ENCODE measurements around the gene MEFV.
A peak's percentile ranks its signal among the peaks of the same experiment; 100 is the strongest.

The MEFV gene

DNA sequence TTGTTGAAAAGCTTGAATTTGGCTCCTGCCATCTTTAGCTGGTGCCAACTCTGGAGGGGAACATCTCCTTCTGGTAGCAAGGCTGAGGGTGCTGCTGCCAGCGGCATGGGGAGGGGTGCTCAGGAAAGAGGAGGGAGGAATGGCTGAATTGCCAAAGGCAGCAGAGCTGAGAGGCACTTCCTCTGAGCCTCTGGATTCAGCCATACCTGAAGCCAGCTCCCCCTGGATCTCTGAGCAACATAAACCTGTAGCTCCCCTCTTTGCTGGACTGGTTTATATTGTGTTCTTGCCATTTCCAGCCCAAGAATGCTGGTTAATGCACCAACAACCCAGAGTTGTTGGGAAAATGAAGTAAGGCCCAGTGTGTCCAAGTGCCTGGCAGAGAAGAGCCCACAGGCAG, 7.4 kb downstream of the MEFV start:
- no peak overlapping the region for H3K4me3 ChIP-seq (ENCODE audit: insufficient read depth, low read depth, low read length)

DNA sequence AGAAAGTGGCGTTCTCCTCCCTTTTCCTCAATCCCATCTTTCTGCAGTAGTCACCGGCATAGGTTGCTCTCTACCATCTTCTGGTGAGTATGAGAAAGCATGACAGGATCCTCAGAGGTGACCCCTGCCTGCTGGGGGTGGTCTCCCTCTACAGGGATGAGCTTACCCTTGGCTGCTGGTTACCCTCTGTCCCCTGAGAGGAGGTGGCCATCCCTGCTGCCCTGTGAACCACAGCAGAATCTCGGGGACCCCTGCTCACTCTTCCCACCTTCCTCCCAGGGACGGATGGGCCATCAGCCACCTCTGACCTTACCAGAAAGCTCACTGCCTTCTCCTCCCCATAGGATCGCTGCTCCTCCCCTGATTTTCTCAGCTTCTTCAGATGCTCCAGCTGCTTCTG, 7.8 kb downstream of the MEFV start:
- Histone ChIP-seq H3K27ac (ENCODE audit: insufficient read depth, low read depth, low read length, poor library complexity, severe bottlenecking) (no peak overlapping the region), H3K4me3 (ENCODE audit: insufficient read depth, low read depth, low read length) (no peak overlapping the region), H3K9me3 (ENCODE audit: control insufficient read depth, low read length) (no peaks in the 10 kb centered on the region), H3K36me3 (ENCODE audit: control insufficient read depth, insufficient read depth, low read length) (no peaks in the 10 kb centered on the region), H3K4me1 (ENCODE audit: control insufficient read depth, insufficient read depth, low read length) (no peaks in the 10 kb centered on the region), H3K27me3 (ENCODE audit: control insufficient read depth, insufficient read depth, low read length, poor library complexity, severe bottlenecking) (no peaks in the 10 kb centered on the region)
- 79% methylated on average over 5 of the region's 5 CpGs for WGBS, 2 experiments

More for the DNA sequence above, 7.4 kb downstream of the MEFV start:
- Histone ChIP-seq H3K27ac (ENCODE audit: insufficient read depth, low read depth, low read length, poor library complexity, severe bottlenecking) (no peak overlapping the region), H3K9me3 (ENCODE audit: control insufficient read depth, low read length) (no peaks in the 10 kb centered on the region), H3K27me3 (ENCODE audit: control insufficient read depth, insufficient read depth, low read length, poor library complexity, severe bottlenecking) (no peaks in the 10 kb centered on the region), H3K36me3 (ENCODE audit: control insufficient read depth, insufficient read depth, low read length) (no peaks in the 10 kb centered on the region), H3K4me1 (ENCODE audit: control insufficient read depth, insufficient read depth, low read length) (no peaks in the 10 kb centered on the region)
- WGBS, 2 experiments, result 77 to 88% methylated on average over 1 of the region's 1 CpG

DNA sequence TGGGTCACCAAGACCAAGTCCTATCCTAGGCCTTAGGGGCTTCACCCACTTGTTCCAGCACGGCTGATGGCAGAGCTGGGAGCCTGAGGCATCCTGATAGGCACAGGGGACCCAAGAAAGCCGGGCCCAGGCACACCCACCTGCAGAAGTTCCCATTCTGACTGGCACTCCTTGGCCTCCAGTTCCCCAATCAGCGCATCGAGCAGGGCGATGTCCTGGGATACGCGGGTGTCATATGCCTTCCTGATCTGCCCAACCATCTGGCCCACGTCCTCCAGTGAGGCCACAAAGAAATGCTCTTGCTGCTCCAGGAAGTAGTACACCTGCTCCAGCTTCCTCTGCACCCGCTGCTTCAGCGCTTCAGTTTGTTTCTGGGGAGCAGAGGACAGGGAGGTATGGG, 9.6 kb downstream of the MEFV start:
- H3K4me3 ChIP-seq (ENCODE audit: insufficient read depth, low read depth, low read length), result no peak overlapping the region
- no peaks in the 10 kb centered on the region for H3K4me1 ChIP-seq (ENCODE audit: control insufficient read depth, insufficient read depth, low read length)
- 90% methylated on average over 10 of the region's 10 CpGs for WGBS, 2 experiments
- no peaks in the 10 kb centered on the region for H3K27me3 ChIP-seq (ENCODE audit: control insufficient read depth, insufficient read depth, low read length, poor library complexity, severe bottlenecking)
- no peaks in the 10 kb centered on the region for H3K36me3 ChIP-seq (ENCODE audit: control insufficient read depth, insufficient read depth, low read length)
- H3K27ac ChIP-seq (ENCODE audit: insufficient read depth, low read depth, low read length, poor library complexity, severe bottlenecking), result no peak overlapping the region
- H3K9me3 ChIP-seq (ENCODE audit: control insufficient read depth, low read length), result no peaks in the 10 kb centered on the region

DNA sequence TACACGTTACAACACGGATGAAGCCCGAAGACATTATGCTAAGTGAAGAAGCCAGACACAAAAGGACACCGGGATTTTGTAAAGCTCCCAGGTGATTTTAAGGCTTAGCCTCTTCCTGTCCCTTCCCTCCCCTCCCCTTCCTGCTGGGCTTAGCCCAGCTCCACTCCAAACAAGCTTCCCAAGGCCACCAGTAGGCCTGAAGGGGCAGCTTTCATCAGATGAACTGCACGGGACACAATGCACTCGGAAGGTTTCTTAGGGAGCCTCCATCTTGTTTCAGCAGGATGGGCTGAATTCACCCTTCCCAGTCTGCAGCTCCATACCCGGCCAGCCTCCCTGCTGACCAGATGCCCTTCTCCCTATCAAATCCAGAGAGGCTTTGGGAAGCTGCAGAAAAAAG, 10.4 kb downstream of the MEFV start:
- whole genome bisulfite sequencing, 2 experiments, result 82 to 83% methylated on average over 7 of the region's 7 CpGs
- H3K27me3 ChIP-seq (ENCODE audit: control insufficient read depth, insufficient read depth, low read length, poor library complexity, severe bottlenecking), result no peaks in the 10 kb centered on the region
- no peak overlapping the region for H3K27ac ChIP-seq (ENCODE audit: insufficient read depth, low read depth, low read length, poor library complexity, severe bottlenecking)
- no peaks in the 10 kb centered on the region for H3K4me1 ChIP-seq (ENCODE audit: control insufficient read depth, insufficient read depth, low read length)
- H3K4me3 ChIP-seq (ENCODE audit: insufficient read depth, low read depth, low read length), result no peak overlapping the region
- no peaks in the 10 kb centered on the region for H3K36me3 ChIP-seq (ENCODE audit: control insufficient read depth, insufficient read depth, low read length)
- no peaks in the 10 kb centered on the region for H3K9me3 ChIP-seq (ENCODE audit: control insufficient read depth, low read length)

DNA sequence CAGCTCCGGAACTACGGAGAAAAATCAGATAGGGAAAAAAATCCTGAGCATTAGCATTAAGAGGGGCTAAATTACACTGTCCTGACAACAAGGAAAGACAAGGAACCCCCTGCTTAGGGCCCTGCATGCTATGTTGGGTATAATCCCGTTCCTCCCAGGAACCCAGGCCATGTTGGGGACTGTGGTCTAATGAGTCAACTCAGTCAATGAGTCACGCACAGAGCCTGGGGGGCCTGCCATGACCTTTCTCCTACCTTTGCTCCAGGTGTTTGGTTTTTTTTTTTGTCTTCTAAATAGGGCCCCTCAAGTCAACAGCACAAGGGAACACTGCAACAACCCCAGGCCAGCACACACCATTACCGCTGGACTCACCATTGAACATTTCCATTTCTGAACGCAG, 12.6 kb downstream of the MEFV start:
- Histone ChIP-seq H3K4me3 (ENCODE audit: insufficient read depth, low read depth, low read length) (no peak overlapping the region), H3K27me3 (ENCODE audit: control insufficient read depth, insufficient read depth, low read length, poor library complexity, severe bottlenecking) (no peaks in the 10 kb centered on the region), H3K4me1 (ENCODE audit: control insufficient read depth, insufficient read depth, low read length) (no peaks in the 10 kb centered on the region), H3K27ac (ENCODE audit: insufficient read depth, low read depth, low read length, poor library complexity, severe bottlenecking) (no peak overlapping the region), H3K9me3 (ENCODE audit: control insufficient read depth, low read length) (no peaks in the 10 kb centered on the region), H3K36me3 (ENCODE audit: control insufficient read depth, insufficient read depth, low read length) (no peaks in the 10 kb centered on the region)
- 88% methylated on average over 6 of the region's 6 CpGs for WGBS, 2 experiments

DNA sequence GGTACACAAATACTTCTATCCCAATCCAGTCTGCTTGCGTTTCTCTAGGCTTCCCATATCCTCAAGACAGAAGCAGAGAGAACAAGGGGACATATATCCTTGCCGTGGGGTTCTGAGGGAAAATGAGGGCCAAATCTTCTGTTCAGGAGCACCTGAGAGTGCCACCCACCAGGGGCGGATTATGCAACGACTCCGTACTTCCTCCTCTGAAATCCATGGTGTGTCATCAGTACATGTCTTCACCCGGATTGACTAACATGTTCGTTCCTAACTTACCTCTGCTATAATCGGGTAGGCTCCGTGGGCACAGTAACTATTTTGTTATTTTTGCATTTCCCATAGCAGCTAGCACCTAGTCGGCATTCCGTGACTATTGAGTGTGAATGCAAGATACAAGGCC, 13.7 kb downstream of the MEFV start:
- H3K4me3 ChIP-seq (ENCODE audit: insufficient read depth, low read depth, low read length), result no peak overlapping the region
- WGBS, 2 experiments, result 83 to 84% methylated on average over 11 of the region's 11 CpGs
- no peaks in the 10 kb centered on the region for H3K4me1 ChIP-seq (ENCODE audit: control insufficient read depth, insufficient read depth, low read length)
- H3K27ac ChIP-seq (ENCODE audit: insufficient read depth, low read depth, low read length, poor library complexity, severe bottlenecking), result no peak overlapping the region
- no peaks in the 10 kb centered on the region for H3K36me3 ChIP-seq (ENCODE audit: control insufficient read depth, insufficient read depth, low read length)
- no peaks in the 10 kb centered on the region for H3K9me3 ChIP-seq (ENCODE audit: control insufficient read depth, low read length)
- H3K27me3 ChIP-seq (ENCODE audit: control insufficient read depth, insufficient read depth, low read length, poor library complexity, severe bottlenecking), result no peaks in the 10 kb centered on the region

DNA sequence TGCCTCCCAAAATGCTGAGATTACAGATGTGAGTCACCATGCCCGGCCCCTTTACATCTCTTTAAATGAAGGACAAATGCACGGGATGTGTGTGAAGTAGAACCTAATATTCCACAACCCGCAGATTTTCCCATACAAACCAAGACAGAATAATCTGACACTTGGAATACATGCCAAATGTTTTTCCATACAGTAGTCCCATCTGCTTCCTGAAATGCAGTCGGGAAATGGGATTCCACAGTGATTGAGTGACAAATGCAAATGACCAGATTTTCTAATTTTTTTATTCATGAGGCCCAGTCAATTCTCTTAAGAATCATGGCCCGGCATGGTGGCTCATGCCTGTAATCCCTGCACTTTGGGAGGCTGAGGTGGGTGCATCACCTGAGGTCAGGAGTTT, 14.7 kb downstream of the MEFV start:
- no peak overlapping the region for H3K27ac ChIP-seq (ENCODE audit: insufficient read depth, low read depth, low read length, poor library complexity, severe bottlenecking)
- WGBS, 2 experiments, result 70 to 74% methylated on average over 5 of the region's 5 CpGs
- no peaks in the 10 kb centered on the region for H3K36me3 ChIP-seq (ENCODE audit: control insufficient read depth, insufficient read depth, low read length)
- no peak overlapping the region for H3K4me3 ChIP-seq (ENCODE audit: insufficient read depth, low read depth, low read length)
- H3K27me3 ChIP-seq (ENCODE audit: control insufficient read depth, insufficient read depth, low read length, poor library complexity, severe bottlenecking), result no peaks in the 10 kb centered on the region
- no peaks in the 10 kb centered on the region for H3K9me3 ChIP-seq (ENCODE audit: control insufficient read depth, low read length)
- no peaks in the 10 kb centered on the region for H3K4me1 ChIP-seq (ENCODE audit: control insufficient read depth, insufficient read depth, low read length)

DNA sequence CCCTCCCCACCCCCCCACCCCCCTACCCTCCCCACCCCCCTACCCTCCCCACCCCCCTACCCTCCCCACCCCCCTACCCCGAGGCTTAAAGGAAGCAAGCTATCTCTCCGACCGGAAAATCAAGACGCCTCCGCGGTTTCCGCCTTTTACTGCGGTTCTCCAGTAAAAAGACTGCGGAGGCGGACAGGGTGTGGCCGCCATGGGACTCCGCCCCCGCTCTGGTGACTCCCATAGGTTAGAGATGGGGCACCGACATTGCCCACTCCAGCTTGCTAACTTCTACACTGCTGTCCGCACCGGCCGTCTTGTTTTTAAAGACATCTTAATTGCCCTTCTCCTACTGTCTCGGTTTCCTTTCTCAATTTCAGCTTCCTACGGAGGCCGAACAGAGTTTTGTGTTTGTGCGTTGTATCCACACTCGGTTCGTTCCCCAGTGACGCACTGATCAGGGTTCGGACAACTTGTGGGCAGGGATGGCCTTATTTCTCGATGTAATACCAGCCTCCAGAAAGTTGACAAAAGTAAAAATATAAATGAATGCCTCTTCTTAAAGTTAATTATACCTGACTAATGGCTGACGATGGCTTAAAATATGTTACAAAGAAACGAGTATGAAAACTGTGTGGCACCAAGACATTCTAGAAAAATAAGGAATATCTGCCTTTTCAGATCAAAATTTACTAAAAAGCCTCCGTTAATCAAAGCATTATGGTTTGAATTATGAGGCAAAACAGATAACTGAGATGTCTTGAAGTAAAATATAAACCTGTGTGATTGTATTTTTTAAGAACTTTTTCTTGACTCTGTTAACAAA, 20.4 kb downstream of the MEFV start:
- H3K4me1 ChIP-seq (ENCODE audit: control insufficient read depth, insufficient read depth, low read length), result no peaks in the 10 kb centered on the region
- H3K36me3 ChIP-seq (ENCODE audit: control insufficient read depth, insufficient read depth, low read length), result peaks cover 14% of the 10 kb centered on the region
- H3K27me3 ChIP-seq (ENCODE audit: control insufficient read depth, insufficient read depth, low read length, poor library complexity, severe bottlenecking), result no peaks in the 10 kb centered on the region
- no peak overlapping the region for H3K27ac ChIP-seq (ENCODE audit: insufficient read depth, low read depth, low read length, poor library complexity, severe bottlenecking)
- no peak overlapping the region for H3K4me3 ChIP-seq (ENCODE audit: insufficient read depth, low read depth, low read length)
- H3K9me3 ChIP-seq (ENCODE audit: control insufficient read depth, low read length), result no peaks in the 10 kb centered on the region
- 91 to 93% methylated on average over 27 to 29 of the region's 29 CpGs for WGBS, 2 experiments

DNA sequence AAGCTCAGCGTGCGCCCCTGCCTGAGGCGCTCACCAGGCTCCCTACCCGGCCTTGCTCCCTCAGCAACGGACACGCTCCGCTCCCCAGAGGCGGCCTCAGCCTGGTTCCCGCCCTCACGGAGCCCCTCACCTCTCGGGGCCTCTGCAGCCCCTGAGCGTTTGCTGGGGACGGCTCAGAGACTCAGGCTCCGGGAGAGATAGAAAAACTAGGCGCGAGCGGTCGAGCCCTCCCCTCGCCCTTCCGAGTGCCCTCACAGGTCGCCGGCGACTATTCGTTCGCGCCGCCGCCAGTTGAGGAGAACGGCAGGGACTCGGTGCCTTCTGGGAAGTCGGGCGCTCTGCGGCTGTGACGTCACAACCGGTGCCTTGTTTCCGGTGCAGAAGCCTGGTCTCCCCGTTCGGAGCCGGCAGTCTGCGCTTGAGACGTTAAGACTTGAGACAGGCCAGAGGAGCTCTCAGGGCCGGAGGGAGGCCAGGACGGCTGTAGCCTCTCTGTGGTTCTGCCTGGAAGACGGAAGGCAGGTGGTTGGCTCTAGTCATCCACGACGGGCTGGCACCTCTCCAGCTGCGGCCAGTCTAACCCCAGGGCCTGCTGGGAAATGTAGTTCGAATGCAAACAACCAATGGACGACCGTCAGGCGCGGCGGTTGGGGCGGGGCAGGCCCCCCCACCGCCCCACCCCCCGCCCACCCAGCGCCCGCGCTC, 21.4 kb downstream of the MEFV start, which contains the start of gene ZNF200:
Gene ZNF200, minus strand, starts transcription at position 302 of the 705 bp plus-strand sequence. CDS start 1,403 bp downstream, outside the sequence.
- 0% methylated on average over 50 to 53 of the region's 59 CpGs for WGBS, 2 experiments
- Histone ChIP-seq H3K27me3 (ENCODE audit: control insufficient read depth, insufficient read depth, low read length, poor library complexity, severe bottlenecking) (no peaks in the 10 kb centered on the region), H3K27ac (ENCODE audit: insufficient read depth, low read depth, low read length, poor library complexity, severe bottlenecking) (peak within 1 kb of the TSS; percentile 27)

DNA sequence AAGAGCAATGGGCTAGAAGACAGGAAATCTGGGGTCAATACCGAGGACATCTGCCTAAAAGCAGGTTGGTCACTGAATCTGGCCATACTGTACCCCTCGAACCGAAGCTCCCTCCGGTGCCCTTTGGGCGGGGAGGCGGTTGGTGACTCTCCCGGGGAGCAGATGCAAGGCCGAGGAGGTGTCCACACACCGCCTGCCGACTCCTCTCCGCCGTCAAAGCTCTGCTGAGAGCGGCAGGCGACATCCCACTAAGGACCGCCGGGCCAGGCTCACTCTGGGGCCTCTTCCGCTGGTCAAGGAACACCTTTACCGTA, 21.9 kb downstream of the MEFV start:
- Histone ChIP-seq H3K4me3 (ENCODE audit: insufficient read depth, low read depth, low read length) (peak overlapping the region; percentile 87), H3K36me3 (ENCODE audit: control insufficient read depth, insufficient read depth, low read length) (peaks cover 14% of the 10 kb centered on the region), H3K27me3 (ENCODE audit: control insufficient read depth, insufficient read depth, low read length, poor library complexity, severe bottlenecking) (no peaks in the 10 kb centered on the region), H3K4me1 (ENCODE audit: control insufficient read depth, insufficient read depth, low read length) (no peaks in the 10 kb centered on the region), H3K9me3 (ENCODE audit: control insufficient read depth, low read length) (no peaks in the 10 kb centered on the region), H3K27ac (ENCODE audit: insufficient read depth, low read depth, low read length, poor library complexity, severe bottlenecking) (no peak overlapping the region)
- WGBS, 2 experiments, result 4% methylated on average over 18 of the region's 18 CpGs

More for the DNA sequence above, 21.4 kb downstream of the MEFV start, which contains the start of gene ZNF200:
- Histone ChIP-seq H3K4me3 (ENCODE audit: insufficient read depth, low read depth, low read length) (peak within 1 kb of the TSS; percentile 87), H3K4me1 (ENCODE audit: control insufficient read depth, insufficient read depth, low read length) (no peaks in the 10 kb centered on the region), H3K9me3 (ENCODE audit: control insufficient read depth, low read length) (no peaks in the 10 kb centered on the region), H3K36me3 (ENCODE audit: control insufficient read depth, insufficient read depth, low read length) (peaks cover 14% of the 10 kb centered on the region)
